ENCODE data around the gene PGAM2. TPM values are rescaled to one million over a fixed set of nuclear protein-coding genes. Genes with fewer than 3 reads are reported as not detected.

The PGAM2 gene
- total RNA-seq (1 to 10 TPM in 4 of 5 experiments, under 1 TPM in 1; 0.73 to 3.1 (median 1.8) TPM), polyA plus RNA-seq (not detected), total RNA-seq (0.94 reads per million)

DNA sequence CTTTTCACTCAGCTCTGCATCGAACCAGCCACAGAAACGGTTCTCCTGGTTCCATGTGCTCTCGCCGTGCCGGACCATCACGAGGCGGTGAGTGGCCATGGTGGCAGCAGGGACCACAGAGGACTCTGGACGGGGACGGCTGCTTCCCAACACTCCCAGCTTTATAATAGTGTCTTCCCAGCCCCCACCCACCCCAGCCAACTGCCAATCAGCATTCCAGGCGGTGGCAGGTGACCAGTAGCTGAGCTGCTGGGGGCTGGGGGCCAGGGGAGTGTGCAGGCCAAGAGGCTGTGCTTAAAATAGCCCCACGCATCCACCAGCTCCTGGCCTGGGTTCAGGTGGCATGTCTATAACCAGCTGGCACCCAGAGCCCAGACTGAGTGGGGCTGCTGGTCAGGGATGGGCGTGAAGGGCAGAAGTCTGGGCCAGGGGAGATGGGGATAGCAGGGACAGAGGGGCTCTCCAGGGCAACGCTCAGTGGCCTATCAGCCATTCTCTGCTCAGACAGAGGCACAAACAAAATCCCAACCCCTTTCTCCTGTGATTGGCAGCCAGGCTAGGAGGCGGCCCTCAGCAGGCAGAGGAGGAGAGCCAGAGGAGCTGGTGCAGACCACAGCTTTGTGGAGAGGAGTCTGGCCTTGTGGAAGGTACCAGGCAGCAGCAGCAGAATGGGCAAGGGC is at the start of gene PGAM2:
PGAM2 (minus strand) TSS at position 137 of the 680 bp plus-strand sequence; CDS start at position 99, 38 bp downstream.
- H3K36me3 Mint-ChIP-seq, result peaks cover 0 to 11% (median 0%) of the 10 kb centered on the region in 5 donors
- peak within 1 kb of the TSS in 8 of 9 donors; percentile 40 to 80 (median 58) for H3K27ac Mint-ChIP-seq
- Histone ChIP-seq H3K4me1 (ENCODE audit: control insufficient read depth in 2 of 2, insufficient read depth in 2 of 2, low read length in 2 of 2) (peaks cover 0 to 18% of the 10 kb centered on the region in 2 donors), H3K27ac (ENCODE audit: low read depth, low read length) (peak within 1 kb of the TSS; percentile 48), H3K4me3 (ENCODE audit: low read length) (no peak within 1 kb of the TSS), H3K36me3 (ENCODE audit: control insufficient read depth in 2 of 3, insufficient read depth in 3 of 3, low read length in 3 of 3) (peaks cover 0 to 24% (median 3%) of the 10 kb centered on the region in 3 experiments), H3K9me3 (ENCODE audit: control insufficient read depth in 2 of 3, low read length in 3 of 3) (no peaks in the 10 kb centered on the region), H3K27me3 (ENCODE audit: control insufficient read depth in 2 of 2, insufficient read depth in 2 of 2, low read length in 2 of 2) (no peaks in the 10 kb centered on the region)
- intact Hi-C loops (cut with micrococcal nuclease), result loop anchor here in 1 of 2 donors (1.0 kb wide), 2 partner anchors 13 to 17 kb away; partner anchors contain the start of gene POLM
- peaks cover 7 to 40% (median 34%) of the 10 kb centered on the region in 7 donors for H3K4me1 Mint-ChIP-seq
- H3K27me3 Mint-ChIP-seq, result no peaks in the 10 kb centered on the region
- POLR2A ChIA-PET, result interaction anchor here (0.7 to 7.6 kb wide), 8 partner anchors 8 to 49 kb away, joined by 3 to 66 read pairs (median 14); partner anchors contain the start of genes AEBP1 and DBNL
- CTCF ChIA-PET, result interaction anchor here (0.6 to 1.2 kb wide), 2 partner anchors 9 to 111 kb away, joined by 3 read pairs; no protein-coding TSS in a partner anchor
- DNase-seq, result no peak
- H3K4me3 Mint-ChIP-seq, result peak within 1 kb of the TSS in 6 of 10 donors; percentile 16 to 51 (median 38)
- peaks cover 0 to 11% (median 0%) of the 10 kb centered on the region in 11 donors for H3K9me3 Mint-ChIP-seq
- peak; percentile 40 for ATAC-seq

GRCh38 chr7:44114586-44115310 is 49.4 kb upstream of the PGAM2 start:
- ChIA-PET POLR2A (interaction anchor here (0.9 to 1.3 kb wide), 2 partner anchors 9 to 49 kb away, joined by 3 read pairs; partner anchors contain the start of genes PGAM2 and POLD2), CTCF (no interaction called here)
- H3K27ac ChIP-seq (ENCODE audit: low read depth, low read length), result no peak overlapping the region
- intact Hi-C loops (cut with micrococcal nuclease), result no loop called here
- ATAC-seq, result no peak
- H3K27me3 ChIP-seq (ENCODE audit: control insufficient read depth in 2 of 2, insufficient read depth in 2 of 2, low read length in 2 of 2), result no peaks in the 10 kb centered on the region
- Mint-ChIP-seq H3K36me3 (peaks cover 0 to 43% (median 5%) of the 10 kb centered on the region in 5 donors), H3K4me3 (no peak overlapping the region), H3K9me3 (no peaks in the 10 kb centered on the region), H3K4me1 (peaks cover 2 to 11% (median 5%) of the 10 kb centered on the region in 7 donors), H3K27me3 (no peaks in the 10 kb centered on the region), H3K27ac (peak overlapping the region in 1 of 9 donors; percentile 17)
- no peak overlapping the region for H3K4me3 ChIP-seq (ENCODE audit: low read length)
- H3K4me1 ChIP-seq (ENCODE audit: control insufficient read depth in 2 of 2, insufficient read depth in 2 of 2, low read length in 2 of 2), result no peaks in the 10 kb centered on the region
- H3K9me3 ChIP-seq (ENCODE audit: control insufficient read depth in 2 of 3, low read length in 3 of 3), result no peaks in the 10 kb centered on the region
- H3K36me3 ChIP-seq (ENCODE audit: control insufficient read depth in 2 of 3, insufficient read depth in 3 of 3, low read length in 3 of 3), result peaks cover 0 to 98% (median 6%) of the 10 kb centered on the region in 3 experiments
- no peak for DNase-seq

GRCh38 chr7:44113764-44114354 is 48.5 kb upstream of the PGAM2 start:
- Mint-ChIP-seq H3K9me3 (no peaks in the 10 kb centered on the region), H3K27ac (peak overlapping the region in 1 of 9 donors; percentile 72), H3K4me3 (no peak overlapping the region), H3K36me3 (peaks cover 0 to 36% (median 4%) of the 10 kb centered on the region in 5 donors), H3K27me3 (no peaks in the 10 kb centered on the region), H3K4me1 (peaks cover 0 to 4% (median 0%) of the 10 kb centered on the region in 7 donors)
- no peak overlapping the region for H3K27ac ChIP-seq (ENCODE audit: low read depth, low read length)
- ATAC-seq, result no peak
- ChIA-PET CTCF (no interaction called here), POLR2A (interaction anchor here (1.3 kb wide), 1 partner anchor 10 kb away, joined by 3 read pairs; the partner anchor contains the start of gene POLD2)
- no peaks in the 10 kb centered on the region for H3K27me3 ChIP-seq (ENCODE audit: control insufficient read depth in 2 of 2, insufficient read depth in 2 of 2, low read length in 2 of 2)
- intact Hi-C loops (cut with micrococcal nuclease), result no loop called here
- peaks cover 0 to 98% (median 6%) of the 10 kb centered on the region in 3 experiments for H3K36me3 ChIP-seq (ENCODE audit: control insufficient read depth in 2 of 3, insufficient read depth in 3 of 3, low read length in 3 of 3)
- no peak for DNase-seq
- no peak overlapping the region for H3K4me3 ChIP-seq (ENCODE audit: low read length)
- no peaks in the 10 kb centered on the region for H3K9me3 ChIP-seq (ENCODE audit: control insufficient read depth in 2 of 3, low read length in 3 of 3)
- no peaks in the 10 kb centered on the region for H3K4me1 ChIP-seq (ENCODE audit: control insufficient read depth in 2 of 2, insufficient read depth in 2 of 2, low read length in 2 of 2)

- intact Hi-C loops (cut with micrococcal nuclease), result no loop called here
- Histone ChIP-seq H3K4me1 (ENCODE audit: control insufficient read depth in 2 of 2, insufficient read depth in 2 of 2, low read length in 2 of 2) (no peaks in the 10 kb centered on the region), H3K27me3 (ENCODE audit: control insufficient read depth in 2 of 2, insufficient read depth in 2 of 2, low read length in 2 of 2) (no peaks in the 10 kb centered on the region), H3K9me3 (ENCODE audit: control insufficient read depth in 2 of 3, low read length in 3 of 3) (no peaks in the 10 kb centered on the region), H3K4me3 (ENCODE audit: low read length) (no peak overlapping the region), H3K36me3 (ENCODE audit: control insufficient read depth in 2 of 3, insufficient read depth in 3 of 3, low read length in 3 of 3) (peaks cover 0 to 98% (median 6%) of the 10 kb centered on the region in 3 experiments), H3K27ac (ENCODE audit: low read depth, low read length) (no peak overlapping the region)
- H3K4me1 Mint-ChIP-seq, result peaks cover 0 to 4% (median 0%) of the 10 kb centered on the region in 7 donors
- no peaks in the 10 kb centered on the region for H3K9me3 Mint-ChIP-seq
- no peak overlapping the region for H3K4me3 Mint-ChIP-seq
- no peak overlapping the region for H3K27ac Mint-ChIP-seq
- no peak for DNase-seq
- ATAC-seq, result no peak
- H3K36me3 Mint-ChIP-seq, result peaks cover 0 to 31% (median 2%) of the 10 kb centered on the region in 5 donors
- POLR2A ChIA-PET, result interaction anchor here (0.6 kb wide), 1 partner anchor 14 kb away, joined by 3 read pairs; no protein-coding TSS in a partner anchor
- CTCF ChIA-PET, result no interaction called here
- H3K27me3 Mint-ChIP-seq, result no peaks in the 10 kb centered on the region
These were observed 47.8 kb upstream of the PGAM2 start for GRCh38 chr7:44112997-44113763.

DNA sequence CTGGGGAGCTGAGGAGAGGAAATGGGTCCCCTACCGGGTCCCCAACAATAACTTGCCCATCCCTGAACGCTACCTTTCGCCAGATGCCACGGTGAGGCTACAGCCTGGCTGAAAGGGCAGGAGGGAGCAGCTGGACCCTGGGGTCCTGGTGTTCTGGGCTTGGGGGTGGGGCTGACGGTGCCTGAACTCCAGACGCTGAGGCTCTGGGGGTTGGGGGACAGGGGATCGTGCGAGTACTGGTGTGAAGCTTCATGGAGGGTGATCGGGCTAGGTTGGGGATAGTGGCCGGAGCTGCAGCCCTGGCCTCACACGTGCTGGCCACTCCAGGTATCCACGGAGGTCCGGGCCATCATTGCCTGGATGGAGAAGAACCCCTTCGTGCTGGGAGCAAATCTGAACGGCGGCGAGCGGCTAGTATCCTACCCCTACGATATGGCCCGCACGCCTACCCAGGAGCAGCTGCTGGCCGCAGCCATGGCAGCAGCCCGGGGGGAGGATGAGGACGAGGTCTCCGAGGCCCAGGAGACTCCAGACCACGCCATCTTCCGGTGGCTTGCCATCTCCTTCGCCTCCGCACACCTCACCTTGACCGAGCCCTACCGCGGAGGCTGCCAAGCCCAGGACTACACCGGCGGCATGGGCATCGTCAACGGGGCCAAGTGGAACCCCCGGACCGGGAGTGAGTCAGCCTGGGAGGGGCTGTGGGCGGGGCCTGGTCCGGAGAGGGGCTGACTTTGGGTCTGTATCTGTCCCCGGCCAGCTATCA is 47.0 kb upstream of the PGAM2 start:
- peaks cover 0 to 93% (median 6%) of the 10 kb centered on the region in 3 experiments for H3K36me3 ChIP-seq (ENCODE audit: control insufficient read depth in 2 of 3, insufficient read depth in 3 of 3, low read length in 3 of 3)
- H3K9me3 ChIP-seq (ENCODE audit: control insufficient read depth in 2 of 3, low read length in 3 of 3), result no peaks in the 10 kb centered on the region
- ATAC-seq, result no peak
- no peaks in the 10 kb centered on the region for H3K4me1 ChIP-seq (ENCODE audit: control insufficient read depth in 2 of 2, insufficient read depth in 2 of 2, low read length in 2 of 2)
- H3K4me3 ChIP-seq (ENCODE audit: low read length), result no peak overlapping the region
- H3K9me3 Mint-ChIP-seq, result no peaks in the 10 kb centered on the region
- H3K27ac Mint-ChIP-seq, result no peak overlapping the region
- no peak overlapping the region for H3K4me3 Mint-ChIP-seq
- no peak for DNase-seq
- ChIA-PET POLR2A (interaction anchor here (0.6 to 1.2 kb wide), 2 partner anchors 13 to 47 kb away, joined by 3 read pairs; partner anchors contain the start of gene PGAM2), CTCF (no interaction called here)
- peaks cover 0 to 2% (median 0%) of the 10 kb centered on the region in 7 donors for H3K4me1 Mint-ChIP-seq
- H3K27me3 Mint-ChIP-seq, result no peaks in the 10 kb centered on the region
- H3K27me3 ChIP-seq (ENCODE audit: control insufficient read depth in 2 of 2, insufficient read depth in 2 of 2, low read length in 2 of 2), result no peaks in the 10 kb centered on the region
- H3K36me3 Mint-ChIP-seq, result peaks cover 0 to 26% (median 0%) of the 10 kb centered on the region in 5 donors
- intact Hi-C loops (cut with micrococcal nuclease), result no loop called here
- H3K27ac ChIP-seq (ENCODE audit: low read depth, low read length), result no peak overlapping the region
